HG03575 (cell line): ENCODE data around the gene EFHD2.
"Not testable (repeated sequence)": the region's sequence is repeated elsewhere in the genome, so short reads cannot be mapped to it uniquely, and the experiment has no call there.

Source experiments
- ATAC-seq: cut with Tn5 transposase; IDR thresholded peaks from one replicate; pipeline ENCODE4 v1.9.1; 2021; ENCODE audit not compliant: unreplicated experiment, insufficient number of reproducible peaks, low FRiP score; ENCODE audit errors: extremely low read depth

The EFHD2 gene

DNA sequence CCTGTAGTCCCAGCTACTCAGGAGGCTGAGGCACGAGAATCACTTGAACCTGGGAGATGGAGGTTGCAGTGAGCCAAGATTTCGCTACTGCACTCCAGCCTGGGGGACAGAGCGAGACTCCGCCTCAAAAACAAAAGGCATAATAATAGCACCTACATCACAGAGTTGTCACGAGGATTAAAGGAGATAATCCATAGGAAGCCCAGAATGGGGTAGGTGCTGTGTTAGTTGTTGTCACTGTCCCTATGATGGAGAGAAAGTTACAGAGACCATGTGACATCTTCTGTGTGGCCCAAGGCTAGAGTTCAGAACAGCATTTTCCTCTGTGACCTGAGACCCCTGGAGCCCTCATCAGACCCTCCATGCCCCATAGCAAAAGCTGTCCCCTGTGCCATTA is 54.2 kb downstream of the EFHD2 start:
- not testable (repeated sequence) for ATAC-seq

DNA sequence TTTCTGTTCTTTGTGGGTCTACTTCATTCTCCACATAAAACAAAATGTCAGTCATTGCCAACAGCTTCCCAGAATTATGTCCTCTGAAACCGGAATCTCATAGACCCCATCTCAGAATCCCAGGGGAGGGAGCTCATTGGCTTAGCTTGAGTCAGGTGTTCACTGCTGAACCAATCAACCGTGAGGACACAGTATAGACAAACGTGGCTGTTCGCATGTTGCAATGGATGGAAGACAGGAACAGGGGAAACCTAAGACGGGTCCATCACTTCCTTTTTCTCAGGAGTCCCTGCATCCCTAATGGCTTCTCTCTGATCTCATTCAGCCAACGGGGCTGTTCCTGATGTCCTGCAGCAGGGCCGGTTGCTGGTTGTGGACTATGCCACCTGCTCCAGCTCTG is 56.0 kb downstream of the EFHD2 start:
- no peak for ATAC-seq

DNA sequence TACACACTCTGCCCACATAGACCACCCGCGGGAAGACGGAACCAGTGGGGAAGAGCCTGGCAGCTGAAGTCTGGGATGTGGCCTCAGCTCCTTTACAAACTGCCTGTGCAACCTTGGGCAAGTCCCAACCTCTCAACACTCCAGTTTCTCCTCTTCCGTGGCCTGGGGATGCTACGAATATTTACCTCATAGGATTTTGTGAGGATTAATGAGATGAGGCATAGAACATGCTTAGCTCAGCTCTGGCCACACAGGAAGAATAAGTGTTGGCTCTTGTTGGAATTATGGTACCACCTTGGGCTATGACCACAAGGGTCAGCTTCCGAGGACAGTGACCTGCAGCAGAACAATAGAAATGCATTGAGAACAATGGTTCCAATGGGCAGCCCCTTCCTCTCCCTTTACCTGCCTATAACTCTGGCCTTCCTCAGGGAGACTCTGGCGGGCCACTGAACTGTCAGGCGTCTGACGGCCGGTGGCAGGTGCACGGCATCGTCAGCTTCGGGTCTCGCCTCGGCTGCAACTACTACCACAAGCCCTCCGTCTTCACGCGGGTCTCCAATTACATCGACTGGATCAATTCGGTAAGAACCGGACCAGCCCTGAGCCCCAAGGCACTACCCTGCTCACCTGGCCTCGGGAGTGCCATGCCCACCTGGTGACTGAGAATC is 57.4 kb downstream of the EFHD2 start:
- not testable (repeated sequence) for ATAC-seq

DNA sequence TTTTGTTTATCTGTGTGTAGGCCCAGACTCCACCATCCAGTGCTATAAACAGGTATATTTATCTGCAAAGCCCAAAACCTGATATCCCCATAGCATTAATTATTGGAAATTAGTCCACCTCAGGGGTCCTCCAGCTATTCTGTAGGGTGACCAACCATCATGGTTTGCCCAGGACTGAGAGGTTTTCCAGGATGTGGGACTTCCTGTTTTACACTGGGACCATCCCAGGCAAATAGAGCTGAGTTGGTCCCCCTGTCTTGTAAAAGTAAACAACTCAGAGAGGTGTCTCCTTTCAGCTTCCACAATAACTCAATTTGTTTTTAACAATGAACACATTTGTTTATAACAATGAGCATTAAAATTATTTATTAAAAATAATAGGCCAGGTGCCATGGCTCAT is 58.5 kb downstream of the EFHD2 start:
- no peak for ATAC-seq

DNA sequence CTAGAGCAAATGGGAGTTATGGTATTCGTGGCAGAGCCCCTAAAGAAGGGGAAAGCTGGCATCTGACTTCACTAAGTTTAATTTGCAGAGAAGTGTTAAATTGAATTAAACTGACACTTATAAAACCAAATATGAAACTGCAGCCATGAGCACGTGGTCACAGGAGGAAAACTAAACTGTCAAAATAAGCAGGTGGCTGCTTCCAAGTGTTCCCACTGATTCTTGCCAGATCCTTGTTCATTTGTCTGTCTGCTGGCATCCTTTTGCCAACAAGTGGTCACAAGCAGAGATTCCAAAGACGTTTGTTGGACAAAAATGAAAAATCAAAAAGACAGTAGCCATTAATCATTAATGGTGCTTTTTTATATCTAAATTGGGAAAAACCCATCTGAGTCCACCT is 59.7 kb downstream of the EFHD2 start:
- ATAC-seq, result no peak

DNA sequence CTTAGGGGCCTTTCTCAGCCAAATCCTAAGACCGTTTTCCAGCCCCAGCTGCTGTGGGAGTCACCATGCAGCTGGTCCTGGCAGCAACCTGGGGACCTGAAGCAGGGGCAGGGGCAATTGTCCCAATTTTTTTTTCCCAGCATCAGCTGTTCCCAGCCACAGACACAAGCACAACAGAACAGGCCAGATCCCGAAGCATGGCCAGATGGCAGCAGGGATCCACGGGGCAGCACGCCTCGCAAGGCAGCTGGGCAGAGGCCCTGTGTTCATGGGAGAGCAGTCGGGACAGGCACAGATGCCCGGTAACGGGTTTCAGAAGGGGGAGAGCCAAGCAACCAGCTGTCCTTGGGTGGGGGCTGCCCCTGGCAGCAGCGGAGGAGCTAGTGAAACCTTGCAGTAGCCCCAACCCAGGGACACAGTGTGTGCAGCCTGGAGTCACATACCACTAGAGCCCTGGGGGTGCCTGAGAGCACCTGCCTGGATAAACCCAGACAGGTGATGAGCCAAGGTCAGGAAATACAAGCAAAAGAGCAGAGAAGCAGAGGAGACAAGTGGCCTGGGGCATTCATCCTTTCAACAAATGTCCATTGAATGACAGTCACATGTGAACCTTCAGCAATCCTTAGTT is 60.2 kb downstream of the EFHD2 start:
- not testable (repeated sequence) for ATAC-seq

DNA sequence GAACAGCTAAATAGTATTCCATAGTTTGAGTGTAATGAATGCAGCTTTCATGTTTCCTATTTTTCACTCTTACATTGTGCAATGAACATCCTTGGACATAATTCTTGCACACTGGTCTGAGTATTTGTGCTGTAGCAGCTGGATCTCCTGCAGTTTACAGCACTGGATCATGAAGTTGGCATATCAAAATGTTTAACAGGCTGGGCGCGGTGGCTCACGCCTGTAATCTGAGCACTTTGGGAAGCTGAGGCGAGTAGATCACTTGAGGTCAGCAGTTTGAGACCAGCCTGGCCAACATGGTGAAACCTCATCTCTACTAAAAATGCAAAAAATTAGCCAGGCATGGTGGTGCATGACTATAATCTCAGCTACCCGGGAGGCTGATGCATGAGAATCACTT is 61.4 kb downstream of the EFHD2 start:
- ATAC-seq, result not testable (repeated sequence)

DNA sequence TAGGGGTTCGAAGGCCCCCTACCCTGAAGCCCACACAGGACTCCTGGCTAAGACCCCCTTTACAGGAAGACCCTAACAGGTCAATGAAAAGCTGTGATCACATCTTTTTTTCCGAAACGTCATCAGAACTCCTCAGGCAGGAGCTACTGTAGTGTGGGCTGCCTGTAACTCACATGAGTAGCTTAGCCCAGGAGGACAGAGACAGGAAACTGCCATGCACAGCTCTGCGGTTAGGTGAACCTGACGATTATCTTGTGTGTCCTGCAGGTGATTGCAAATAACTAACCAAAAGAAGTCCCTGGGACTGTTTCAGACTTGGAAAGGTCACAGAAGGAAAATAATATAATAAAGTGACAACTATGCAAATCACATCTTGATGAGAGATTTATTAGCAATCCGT is 62.0 kb downstream of the EFHD2 start:
- ATAC-seq, result not testable (repeated sequence)

DNA sequence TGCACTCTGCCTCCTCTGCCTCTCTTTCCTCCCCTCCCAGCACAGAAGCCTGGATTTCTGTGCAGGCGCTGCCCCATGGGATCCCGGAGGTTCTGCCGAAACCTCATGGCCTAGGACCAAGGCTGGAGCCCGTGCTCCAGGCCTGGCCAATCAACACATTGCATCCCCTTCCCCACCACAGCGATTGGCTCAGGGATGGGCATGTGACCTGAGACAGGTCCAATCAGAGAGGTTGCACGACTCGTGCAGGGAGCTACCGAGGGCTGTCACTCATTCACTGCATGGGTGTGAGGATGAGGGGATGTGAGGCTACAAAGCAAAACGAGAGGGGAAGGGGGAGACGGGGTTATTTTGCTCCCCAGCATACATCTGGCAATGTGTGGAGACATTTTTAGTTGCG is 62.9 kb downstream of the EFHD2 start:
- ATAC-seq, result no peak

DNA sequence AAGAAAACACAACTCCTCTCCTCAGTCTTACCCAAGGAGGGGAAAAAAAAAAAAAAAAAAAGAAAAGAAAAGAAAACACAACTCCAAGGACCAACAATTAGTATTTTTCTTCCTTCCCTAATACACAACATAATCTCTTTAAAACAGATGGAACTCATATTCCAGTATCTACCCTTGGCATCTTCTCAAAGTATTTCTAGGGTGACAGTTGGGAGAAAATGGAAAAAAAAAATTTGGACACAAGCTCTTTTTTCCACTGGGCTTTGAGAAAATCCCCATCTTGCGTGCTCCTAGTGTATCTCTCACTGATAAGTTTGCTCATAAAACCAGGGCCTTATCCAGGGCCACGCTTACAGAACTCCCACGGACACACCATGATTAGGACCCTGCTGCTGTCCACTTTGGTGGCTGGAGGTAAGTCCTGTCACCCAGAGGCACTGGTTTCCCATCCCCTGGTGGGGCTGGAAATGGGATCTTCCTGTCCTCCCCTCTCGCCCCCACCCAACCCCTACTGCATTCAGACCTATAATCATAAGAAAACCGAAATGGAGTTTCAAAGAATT is 66.1 kb downstream of the EFHD2 start, which contains the start of gene CELA2B:
TSS of gene CELA2B (plus strand) at position 353 of the 563 bp plus-strand sequence. CDS start at position 375, 22 bp downstream.
- ATAC-seq, result no peak

DNA sequence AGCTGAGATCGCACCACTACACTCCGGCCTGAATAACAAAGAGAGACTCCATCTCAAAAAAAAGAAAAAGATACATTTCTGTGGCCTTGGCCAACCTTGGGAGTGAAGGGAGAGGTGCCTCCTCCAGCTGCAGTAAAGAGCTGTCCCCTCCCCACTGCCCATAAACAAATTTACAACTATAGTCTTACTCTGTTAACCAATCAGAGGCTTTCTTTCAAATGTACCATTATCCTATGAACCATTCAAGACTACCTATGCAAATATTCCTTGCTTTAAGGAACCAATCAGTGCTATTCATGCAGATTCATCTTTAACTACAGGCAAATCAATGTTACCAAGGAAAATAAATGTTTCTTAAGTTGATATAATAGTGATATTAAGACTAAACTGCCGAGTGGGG is 67.2 kb downstream of the EFHD2 start:
- no peak for ATAC-seq

DNA sequence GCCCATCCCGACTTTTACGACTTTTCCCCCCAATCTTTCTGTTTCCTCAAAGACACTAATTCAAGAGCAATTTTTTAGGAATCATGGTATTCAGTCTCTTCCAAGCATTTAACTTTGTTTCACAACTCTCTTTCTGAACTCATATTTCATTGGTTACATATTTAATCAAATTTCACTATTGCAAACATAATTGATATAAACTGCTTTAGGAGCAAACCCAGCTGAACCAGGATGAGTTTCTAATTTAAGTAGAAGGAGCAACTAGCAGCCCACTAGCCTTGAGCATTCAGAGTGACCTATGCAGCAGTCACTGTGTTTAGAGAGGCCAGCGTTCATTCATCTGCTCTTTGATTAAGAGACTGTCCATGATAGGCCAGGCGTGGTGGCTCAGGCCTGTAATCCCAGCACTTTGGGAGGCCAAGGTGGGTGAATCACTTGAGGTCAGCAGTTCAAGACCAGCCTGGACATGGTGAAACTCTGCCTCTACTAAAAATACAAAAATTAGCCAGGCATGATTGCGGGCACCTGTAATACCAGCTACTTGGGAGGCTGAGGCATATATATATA is 68.0 kb downstream of the EFHD2 start:
- no peak for ATAC-seq
